GM12801 (cell line): Measurements from ENCODE around the gene IRAK2.

Experiments used
- TF ChIP-seq, protein P1 (sequence below): IDR thresholded peaks from one replicate; pipeline ENCODE4 v1.5.1; 2011; ENCODE audit warnings: control low read depth; ENCODE audit not compliant: insufficient read length; ENCODE audit errors: extremely low read depth

Gene IRAK2

DNA sequence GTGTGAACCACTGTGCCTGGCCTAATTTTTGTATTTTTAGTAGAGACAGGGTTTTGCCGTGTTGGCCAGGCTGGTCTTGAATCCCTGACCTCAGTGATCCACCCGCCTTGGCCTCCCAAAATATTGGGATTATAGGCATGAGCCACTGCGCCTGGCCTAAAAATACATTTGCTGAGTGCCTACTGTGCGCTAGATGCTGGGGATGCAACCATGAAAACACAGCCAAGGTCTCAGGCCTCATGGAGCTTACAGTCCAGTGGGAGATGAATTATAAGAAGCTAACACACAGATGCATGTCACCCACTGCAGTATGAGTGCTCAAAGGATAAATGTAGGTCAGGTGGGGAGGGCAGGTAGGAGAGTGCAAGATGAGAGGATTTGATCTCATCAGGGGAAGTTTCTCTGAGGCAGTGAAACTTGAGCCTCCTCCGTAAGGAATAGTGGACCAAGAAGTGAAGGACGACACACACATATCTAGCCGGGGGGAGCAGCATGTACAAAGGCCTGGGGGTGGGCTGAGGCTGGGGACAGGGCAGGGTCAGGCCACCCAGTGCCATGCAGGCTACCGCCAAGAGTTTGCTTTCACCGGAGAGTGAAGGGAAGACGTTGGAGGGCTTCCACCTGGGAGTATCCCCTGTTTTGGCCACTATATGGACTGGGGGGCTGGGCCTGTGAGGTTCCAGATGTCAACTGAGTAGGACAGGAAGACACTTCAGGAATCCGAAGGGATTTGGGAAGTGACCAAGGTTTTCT, 24.3 kb downstream of the IRAK2 start:
- TF ChIP-seq, protein P1, sequence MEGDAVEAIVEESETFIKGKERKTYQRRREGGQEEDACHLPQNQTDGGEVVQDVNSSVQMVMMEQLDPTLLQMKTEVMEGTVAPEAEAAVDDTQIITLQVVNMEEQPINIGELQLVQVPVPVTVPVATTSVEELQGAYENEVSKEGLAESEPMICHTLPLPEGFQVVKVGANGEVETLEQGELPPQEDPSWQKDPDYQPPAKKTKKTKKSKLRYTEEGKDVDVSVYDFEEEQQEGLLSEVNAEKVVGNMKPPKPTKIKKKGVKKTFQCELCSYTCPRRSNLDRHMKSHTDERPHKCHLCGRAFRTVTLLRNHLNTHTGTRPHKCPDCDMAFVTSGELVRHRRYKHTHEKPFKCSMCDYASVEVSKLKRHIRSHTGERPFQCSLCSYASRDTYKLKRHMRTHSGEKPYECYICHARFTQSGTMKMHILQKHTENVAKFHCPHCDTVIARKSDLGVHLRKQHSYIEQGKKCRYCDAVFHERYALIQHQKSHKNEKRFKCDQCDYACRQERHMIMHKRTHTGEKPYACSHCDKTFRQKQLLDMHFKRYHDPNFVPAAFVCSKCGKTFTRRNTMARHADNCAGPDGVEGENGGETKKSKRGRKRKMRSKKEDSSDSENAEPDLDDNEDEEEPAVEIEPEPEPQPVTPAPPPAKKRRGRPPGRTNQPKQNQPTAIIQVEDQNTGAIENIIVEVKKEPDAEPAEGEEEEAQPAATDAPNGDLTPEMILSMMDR: no peak

DNA sequence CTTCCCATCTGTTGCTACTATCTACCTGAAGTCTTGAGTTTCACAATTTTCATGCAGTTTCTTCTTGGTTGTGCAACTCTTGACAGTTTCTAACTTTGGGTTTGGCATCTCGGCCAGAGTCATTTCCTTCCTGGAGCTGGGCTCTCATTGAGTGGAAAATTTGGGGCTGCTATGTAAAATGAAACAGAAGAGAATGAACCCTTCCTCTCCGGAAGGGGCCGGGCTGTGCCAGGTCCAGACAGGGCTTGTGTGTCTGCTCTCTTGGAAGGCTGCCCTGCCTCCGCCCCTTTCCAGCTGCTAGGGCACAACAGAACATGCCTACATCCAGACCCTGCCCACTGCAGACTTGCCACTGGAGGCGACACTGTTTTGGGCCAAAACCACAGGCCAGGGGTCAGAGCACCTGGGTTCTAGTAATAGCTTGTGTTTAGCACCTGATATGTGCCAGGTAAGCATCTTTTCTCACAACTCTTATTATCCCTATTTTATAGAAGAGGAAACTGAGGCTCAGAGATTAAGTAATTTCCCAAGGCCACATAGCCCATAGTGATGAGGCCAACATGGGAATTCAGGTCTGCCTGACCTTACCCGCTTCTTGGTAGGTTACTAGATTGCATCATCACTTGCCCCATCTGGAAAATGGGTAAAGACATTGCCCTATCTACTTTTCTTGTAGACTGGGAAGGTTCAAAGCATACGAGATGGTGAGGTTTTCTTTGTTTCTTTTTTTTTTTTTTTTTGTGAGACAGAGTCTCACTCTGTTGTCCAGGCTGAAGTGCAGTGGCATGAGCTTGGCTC, 25.0 kb downstream of the IRAK2 start:
- TF ChIP-seq, protein P1: no peak

DNA sequence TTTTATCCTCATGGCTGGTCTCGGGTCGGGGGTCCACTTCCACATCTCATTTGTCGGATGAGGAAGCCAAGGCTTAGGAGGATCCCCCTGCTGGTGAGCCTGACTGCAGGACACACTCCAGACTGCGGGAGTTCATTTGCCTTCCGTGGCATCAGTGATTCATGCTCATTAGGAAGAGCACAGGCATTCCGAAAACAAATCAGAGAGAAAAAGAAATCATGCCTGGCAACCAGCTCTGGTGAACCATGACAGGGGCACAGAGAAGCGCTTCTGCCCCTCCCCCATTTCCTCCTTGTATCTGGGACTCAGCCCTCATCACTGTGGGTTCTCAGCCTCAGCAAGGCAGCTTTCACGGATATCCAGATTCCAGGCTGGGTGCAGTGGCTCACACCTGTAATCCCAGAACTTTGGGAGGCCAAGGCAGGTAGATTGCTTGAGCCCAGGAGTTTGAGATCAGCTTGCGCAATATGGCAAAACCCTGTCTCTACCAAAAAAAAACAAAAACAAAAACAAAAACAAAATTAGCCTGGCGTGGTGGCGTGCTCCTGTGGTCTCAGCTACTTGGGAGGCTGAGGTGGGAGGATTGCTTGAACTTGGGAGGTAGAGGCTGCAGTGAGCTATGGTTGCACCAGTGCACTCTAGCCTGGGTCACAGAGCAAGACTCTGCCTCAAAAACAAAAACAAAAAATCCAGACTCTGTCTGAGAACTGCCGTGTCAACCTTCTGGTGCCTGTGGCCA, 28.4 kb downstream of the IRAK2 start:
- TF ChIP-seq, protein P1: no peak

DNA sequence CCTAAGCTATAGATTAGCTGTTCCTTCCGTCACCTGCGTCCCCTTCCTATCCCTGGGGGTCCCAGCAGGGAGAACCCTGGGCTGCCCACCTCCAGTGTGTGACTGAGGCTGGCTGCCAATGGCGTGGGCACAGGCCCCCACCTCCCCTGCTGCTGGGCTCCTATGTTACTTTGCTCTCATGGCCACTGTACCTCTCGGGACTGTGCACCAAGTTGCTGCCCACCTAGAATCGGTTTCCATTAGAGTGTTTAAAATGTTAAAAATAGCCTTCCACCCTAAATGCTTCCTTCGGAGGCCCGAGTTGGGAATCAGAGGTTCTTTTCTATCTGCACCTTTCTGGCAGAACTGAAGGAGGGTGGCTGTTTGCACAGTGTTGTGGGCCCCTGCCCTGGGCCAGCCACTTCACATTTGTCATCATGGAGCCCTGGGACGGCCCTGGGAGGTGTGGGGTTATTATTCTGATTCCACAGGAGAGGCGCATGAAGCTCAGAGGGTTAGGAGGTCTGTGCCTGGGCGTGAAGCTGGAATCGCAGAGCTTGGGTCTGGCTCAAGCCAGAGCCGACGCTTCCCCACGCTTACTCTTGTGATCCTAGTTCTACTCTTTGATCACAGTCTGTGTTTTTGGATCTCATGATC, 29.1 kb downstream of the IRAK2 start:
- TF ChIP-seq, protein P1: no peak

DNA sequence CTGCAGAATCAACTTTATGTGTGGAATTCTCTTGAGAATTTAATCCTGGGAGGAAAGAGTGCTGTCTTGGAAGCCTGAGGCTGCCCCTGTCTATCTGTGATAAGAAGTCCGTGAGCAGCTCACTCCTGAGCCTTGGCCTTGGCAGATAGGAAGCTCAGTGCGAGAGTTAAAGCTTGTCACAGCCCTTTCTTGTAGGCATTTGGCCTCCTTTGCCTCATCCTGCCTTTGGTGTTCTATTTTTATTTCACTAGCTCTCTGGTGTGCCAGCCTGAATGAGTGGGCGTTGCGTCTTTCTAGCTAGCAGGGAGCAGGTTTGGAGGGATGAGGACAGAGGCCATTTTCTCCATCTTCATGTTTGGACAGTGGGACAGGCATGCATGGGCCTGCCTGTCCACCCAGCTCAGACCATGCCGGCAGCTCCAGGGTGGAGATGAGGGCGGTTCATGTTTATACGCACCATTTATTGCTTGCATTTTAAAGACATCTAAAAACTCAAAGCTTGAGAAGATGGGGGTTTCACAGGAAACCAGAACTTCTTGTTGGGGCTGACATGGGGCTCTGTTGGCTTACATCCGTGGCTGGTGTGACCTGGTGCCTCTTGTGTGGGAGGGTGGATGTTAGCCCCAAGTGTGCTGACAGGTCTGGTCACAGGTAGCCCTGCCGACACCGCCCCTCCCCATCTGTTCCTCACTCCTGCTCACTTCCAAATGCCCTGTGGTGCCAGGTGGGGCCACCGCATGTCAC, 29.8 kb downstream of the IRAK2 start:
- TF ChIP-seq, protein P1: no peak

DNA sequence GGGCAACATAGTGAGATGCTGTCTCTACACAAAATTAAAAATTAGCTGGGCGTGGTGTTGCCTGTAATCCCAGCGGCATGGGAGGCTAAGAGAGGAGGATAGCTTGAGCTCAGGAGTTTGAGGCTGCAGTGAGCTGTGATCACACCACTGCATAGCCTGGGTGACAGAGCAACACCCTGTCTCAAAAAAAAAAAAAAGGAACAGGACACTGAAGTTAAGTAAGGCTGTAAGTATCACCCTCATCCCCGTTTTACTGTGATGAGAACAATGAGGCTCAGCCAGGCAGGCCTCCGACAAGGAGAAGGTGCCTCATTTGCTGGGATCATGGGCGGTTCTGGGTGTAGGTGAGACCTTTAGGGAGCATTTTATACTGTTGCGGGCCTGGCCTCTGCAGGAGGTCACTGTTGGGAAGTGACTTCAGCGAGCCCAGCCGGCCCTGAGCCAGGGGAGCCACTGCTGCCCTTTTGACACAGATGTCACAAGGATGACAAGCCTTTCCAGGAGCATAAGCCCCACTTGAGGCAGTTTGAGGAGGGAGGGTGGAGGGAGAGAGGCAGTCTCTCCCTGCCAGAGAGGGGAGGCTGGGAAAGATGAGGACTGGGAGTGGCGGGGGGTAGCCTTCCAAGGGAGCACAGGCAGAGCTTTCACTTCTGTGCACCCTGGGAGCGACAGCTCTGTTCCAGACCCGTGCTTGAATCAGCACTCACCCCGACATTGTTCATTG, 30.8 kb downstream of the IRAK2 start:
- TF ChIP-seq, protein P1: no peak
